Right atrium auricular region (tissue), 2 donors: Measurements from ENCODE around the gene DOCK9. TPM values are rescaled to one million over a fixed set of nuclear protein-coding genes. Genes with fewer than 3 reads are reported as not detected.
A peak's percentile ranks its signal among the peaks of the same experiment; 100 is the strongest.

Source experiments
- DNase-seq: peaks from one replicate; pipeline ENCODE4 v3.0.0-alpha.2; 2019; ENCODE audit warnings: low spot score
- H3K27ac ChIP-seq, 2 donors: fragments of 200-600 bp; sonication (generic); 1 replicate in 1 of 2; 2 replicates in 1 of 2; pipeline ENCODE4 v1.5.1; 2016 to 2019
- H3K27me3 ChIP-seq, 2 donors: fragments of 200-600 bp; sonication (generic); one replicate each; pipeline versions ENCODE4 v1.5.1 to v1.6.0; 2017 to 2019
- H3K36me3 ChIP-seq: fragments of 200-600 bp; sonication (generic); one replicate; pipeline ENCODE4 v1.5.1; 2016
- H3K4me1 ChIP-seq, 2 donors: fragments of 200-600 bp; sonication (generic); one replicate each; pipeline versions ENCODE4 v1.5.1 to v1.6.0; 2017 to 2019
- H3K4me3 ChIP-seq, 2 donors: fragments of 200-600 bp; sonication (generic); 1 replicate in 1 of 2; 2 replicates in 1 of 2; pipeline ENCODE4 v1.5.1; 2017 to 2019; ENCODE audit warnings: mild to moderate bottlenecking in 1 of 2, moderate library complexity in 1 of 2
- H3K9me3 ChIP-seq, 2 donors: fragments of 200-600 bp; sonication (generic); one replicate each; pipeline ENCODE4 v1.5.1; 2019
- CTCF ChIP-seq, 2 donors: fragments of 200-600 bp; sonication (generic); IDR thresholded peaks; one replicate each; pipeline ENCODE4 v1.5.1; 2019; ENCODE audit warnings: antibody characterized with exemption in 2 of 2
- total RNA-seq, 2 donors: library from RNA; depleted of rRNA; stranded (reverse); fragments of >200 nt; gene quantifications; one replicate each; pipeline ENCODE4 v1.1.0, GENCODE V29; 2016

DOCK9 gene
- total RNA-seq, 2 donors from 2014 or later: 79.6 to 80.5 TPM

GRCh38 chr13:98822225-98822606 lies 155.6 kb downstream of the DOCK9 start:
- no peak for TF ChIP-seq CTCF (IDR thresholded peaks at IDR 0.05)
- Histone ChIP-seq H3K27me3 (no peaks in the 10 kb centered on the region), H3K9me3 (no peaks in the 10 kb centered on the region), H3K36me3 (peaks cover 4% of the 10 kb centered on the region), H3K4me3 (no peak overlapping the region), H3K4me1 (peaks cover 0 to 58% of the 10 kb centered on the region in 2 donors), H3K27ac (peak overlapping the region; percentile 58 to 81)
- DNase-seq: no peak

- no peak overlapping the region for H3K4me3 ChIP-seq
- H3K27ac ChIP-seq: peak overlapping the region; percentile 58 to 81
- H3K27me3 ChIP-seq: no peaks in the 10 kb centered on the region
- no peaks in the 10 kb centered on the region for H3K36me3 ChIP-seq
- no peaks in the 10 kb centered on the region for H3K9me3 ChIP-seq
- peaks cover 0 to 58% of the 10 kb centered on the region in 2 donors for H3K4me1 ChIP-seq
- DNase-seq: no peak
- no peak for TF ChIP-seq CTCF (IDR thresholded peaks at IDR 0.05)
Measured at GRCh38 chr13:98821372-98822224, 156.3 kb downstream of the DOCK9 start.

GRCh38 chr13:98820744-98821371 lies 157.0 kb downstream of the DOCK9 start:
- no peak for TF ChIP-seq CTCF (IDR thresholded peaks at IDR 0.05)
- H3K36me3 ChIP-seq: no peaks in the 10 kb centered on the region

GRCh38 chr13:98820300-98820699 lies 157.6 kb downstream of the DOCK9 start:
- H3K27ac ChIP-seq: no peak overlapping the region
- H3K27me3 ChIP-seq: no peaks in the 10 kb centered on the region
- no peak for TF ChIP-seq CTCF (IDR thresholded peaks at IDR 0.05)
- DNase-seq: no peak
- peaks cover 0 to 48% of the 10 kb centered on the region in 2 donors for H3K4me1 ChIP-seq
- H3K36me3 ChIP-seq: no peaks in the 10 kb centered on the region
- H3K9me3 ChIP-seq: no peaks in the 10 kb centered on the region
- H3K4me3 ChIP-seq: no peak overlapping the region

More at GRCh38 chr13:98820744-98821371, 157.0 kb downstream of the DOCK9 start:
- peak overlapping the region; percentile 58 to 81 for H3K27ac ChIP-seq
- no peaks in the 10 kb centered on the region for H3K27me3 ChIP-seq
- H3K4me3 ChIP-seq: no peak overlapping the region
- no peak for DNase-seq
- H3K4me1 ChIP-seq: peaks cover 0 to 51% of the 10 kb centered on the region in 2 donors
- H3K9me3 ChIP-seq: no peaks in the 10 kb centered on the region

- H3K27ac ChIP-seq: peak overlapping the region; percentile 29 to 40
Measured at GRCh38 chr13:98819382-98820010, 158.4 kb downstream of the DOCK9 start.

More at GRCh38 chr13:98819382-98820010, 158.4 kb downstream of the DOCK9 start:
- Histone ChIP-seq H3K4me3 (no peak overlapping the region), H3K36me3 (no peaks in the 10 kb centered on the region), H3K4me1 (peaks cover 0 to 48% of the 10 kb centered on the region in 2 donors), H3K27me3 (no peaks in the 10 kb centered on the region), H3K9me3 (no peaks in the 10 kb centered on the region)
- DNase-seq: no peak
- no peak for TF ChIP-seq CTCF (IDR thresholded peaks at IDR 0.05)
